Type B pancreatic cell (in vitro differentiated cells): ENCODE results near the gene SMOC1. TPM values are rescaled to one million over a fixed set of nuclear protein-coding genes. Genes with fewer than 3 reads are reported as not detected.
A peak's percentile ranks its signal among the peaks of the same experiment; 100 is the strongest.

ENCODE experiments used
- DNase-seq: peaks from one replicate; pipeline ENCODE4 v3.0.0; 2021; ENCODE audit warnings: mixed read lengths; ENCODE audit not compliant: unreplicated experiment; ENCODE audit errors: extremely low spot score
- H3K27ac Mint-ChIP-seq: 2 replicates; pipeline ENCODE4 v1.8.0; 2021; ENCODE audit warnings: mild to moderate bottlenecking, mixed read lengths
- H3K27me3 Mint-ChIP-seq: 2 replicates; pipeline ENCODE4 v1.8.0; 2021; ENCODE audit warnings: mixed read lengths
- H3K36me3 Mint-ChIP-seq: 2 replicates; pipeline ENCODE4 v1.8.0; 2021; ENCODE audit warnings: mixed read lengths
- H3K4me1 Mint-ChIP-seq: one replicate; pipeline ENCODE4 v1.8.0; 2021; ENCODE audit warnings: mixed read lengths; ENCODE audit not compliant: unreplicated experiment
- H3K4me3 Mint-ChIP-seq: 2 replicates; pipeline ENCODE4 v1.8.0; 2021; ENCODE audit warnings: mild to moderate bottlenecking, mixed read lengths
- H3K9me3 Mint-ChIP-seq: 2 replicates; pipeline ENCODE4 v1.8.0; 2021; ENCODE audit warnings: mixed read lengths
- total RNA-seq: library from RNA; stranded (reverse); gene quantifications from 2 replicates; pipeline ENCODE4 v1.2.1, GENCODE V29; 2021; ENCODE audit warnings: low replicate concordance
- TF ChIP-seq, protein P1 (sequence below): fragments of 200-600 bp; sonication (generic); conservative IDR thresholded peaks from 2 replicates; pipeline ENCODE4 v1.5.0; 2021; ENCODE audit warnings: antibody characterized with exemption, mild to moderate bottlenecking

SMOC1 gene
- total RNA-seq, 1 donor from 2014 or later, result 20.7 TPM

DNA sequence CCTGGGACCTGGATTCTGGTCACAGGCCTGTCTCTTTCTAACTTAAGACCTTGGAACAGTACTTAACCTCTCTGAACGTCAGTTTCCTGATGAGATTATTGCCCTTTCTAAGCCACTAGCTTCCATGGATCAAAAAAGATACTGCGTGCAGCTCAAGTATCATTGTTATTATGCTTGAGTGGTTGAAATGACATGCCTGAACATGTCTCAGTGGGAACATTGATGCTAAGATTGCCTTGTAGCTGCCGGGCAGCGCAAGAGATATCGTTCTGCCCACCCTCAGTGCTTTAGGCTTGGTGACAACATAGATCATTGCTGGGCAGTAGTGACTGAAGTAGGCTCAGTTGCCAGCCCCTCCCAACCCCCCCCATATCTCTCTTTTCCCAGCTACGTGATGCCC is 131.9 kb downstream of the SMOC1 start:
- Mint-ChIP-seq H3K9me3 (no peaks in the 10 kb centered on the region), H3K4me3 (no peak overlapping the region), H3K4me1 (peaks cover 37% of the 10 kb centered on the region), H3K27me3 (peaks cover 4% of the 10 kb centered on the region), H3K36me3 (no peaks in the 10 kb centered on the region), H3K27ac (no peak overlapping the region)
- no peak for DNase-seq
- TF ChIP-seq, protein P1, sequence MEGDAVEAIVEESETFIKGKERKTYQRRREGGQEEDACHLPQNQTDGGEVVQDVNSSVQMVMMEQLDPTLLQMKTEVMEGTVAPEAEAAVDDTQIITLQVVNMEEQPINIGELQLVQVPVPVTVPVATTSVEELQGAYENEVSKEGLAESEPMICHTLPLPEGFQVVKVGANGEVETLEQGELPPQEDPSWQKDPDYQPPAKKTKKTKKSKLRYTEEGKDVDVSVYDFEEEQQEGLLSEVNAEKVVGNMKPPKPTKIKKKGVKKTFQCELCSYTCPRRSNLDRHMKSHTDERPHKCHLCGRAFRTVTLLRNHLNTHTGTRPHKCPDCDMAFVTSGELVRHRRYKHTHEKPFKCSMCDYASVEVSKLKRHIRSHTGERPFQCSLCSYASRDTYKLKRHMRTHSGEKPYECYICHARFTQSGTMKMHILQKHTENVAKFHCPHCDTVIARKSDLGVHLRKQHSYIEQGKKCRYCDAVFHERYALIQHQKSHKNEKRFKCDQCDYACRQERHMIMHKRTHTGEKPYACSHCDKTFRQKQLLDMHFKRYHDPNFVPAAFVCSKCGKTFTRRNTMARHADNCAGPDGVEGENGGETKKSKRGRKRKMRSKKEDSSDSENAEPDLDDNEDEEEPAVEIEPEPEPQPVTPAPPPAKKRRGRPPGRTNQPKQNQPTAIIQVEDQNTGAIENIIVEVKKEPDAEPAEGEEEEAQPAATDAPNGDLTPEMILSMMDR, result no peak

DNA sequence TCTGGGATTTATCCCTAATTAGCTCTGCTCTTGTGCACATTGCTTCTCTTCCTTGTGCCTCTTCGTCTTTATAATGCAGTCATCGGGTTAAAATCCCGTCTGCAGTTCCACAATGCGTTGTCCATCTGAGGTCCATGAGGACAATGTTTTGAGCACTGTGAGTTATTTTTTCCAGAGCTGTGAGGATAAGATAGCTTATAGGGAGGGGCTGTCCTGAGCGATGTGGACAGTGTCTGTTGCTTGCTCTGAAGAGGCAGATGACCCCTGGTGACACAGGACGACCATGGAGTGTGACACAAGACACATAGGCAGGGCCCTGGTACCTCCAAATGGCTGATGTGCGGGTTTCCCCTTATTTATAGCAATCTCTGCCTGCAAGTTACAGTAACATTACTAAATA is 132.5 kb downstream of the SMOC1 start:
- Mint-ChIP-seq H3K4me1 (peaks cover 34% of the 10 kb centered on the region), H3K4me3 (no peak overlapping the region), H3K27me3 (peaks cover 4% of the 10 kb centered on the region), H3K36me3 (no peaks in the 10 kb centered on the region), H3K27ac (no peak overlapping the region), H3K9me3 (no peaks in the 10 kb centered on the region)
- no peak for DNase-seq
- TF ChIP-seq, protein P1, result no peak

DNA sequence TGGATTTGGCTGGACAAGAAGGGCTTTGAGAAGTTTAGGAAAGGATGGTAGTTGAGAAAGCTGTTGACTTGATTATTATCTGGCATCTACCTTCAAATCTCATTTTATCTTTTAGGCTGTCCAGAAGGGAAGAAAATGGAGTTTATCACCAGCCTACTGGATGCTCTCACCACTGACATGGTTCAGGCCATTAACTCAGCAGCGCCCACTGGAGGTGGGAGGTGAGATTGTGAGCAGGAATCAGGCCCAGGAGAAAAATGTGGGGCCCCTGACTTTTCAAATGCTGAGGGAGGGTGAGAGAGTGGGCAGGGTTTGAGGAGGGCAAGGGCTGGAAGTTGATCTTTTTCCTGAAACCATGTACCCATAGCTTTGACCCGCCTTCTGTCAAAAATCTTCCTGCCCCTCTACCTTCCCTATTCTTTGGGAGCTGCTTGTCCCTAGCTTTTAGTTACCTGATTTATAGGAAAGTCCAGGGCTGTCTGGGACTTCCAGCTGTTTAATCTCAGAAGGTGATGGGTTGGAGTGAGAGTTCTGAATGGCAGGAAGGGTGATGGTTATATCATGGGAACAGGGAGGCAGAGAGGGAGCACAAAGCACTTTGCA is 134.2 kb downstream of the SMOC1 start:
- H3K36me3 Mint-ChIP-seq, result no peaks in the 10 kb centered on the region
- peaks cover 4% of the 10 kb centered on the region for H3K27me3 Mint-ChIP-seq

DNA sequence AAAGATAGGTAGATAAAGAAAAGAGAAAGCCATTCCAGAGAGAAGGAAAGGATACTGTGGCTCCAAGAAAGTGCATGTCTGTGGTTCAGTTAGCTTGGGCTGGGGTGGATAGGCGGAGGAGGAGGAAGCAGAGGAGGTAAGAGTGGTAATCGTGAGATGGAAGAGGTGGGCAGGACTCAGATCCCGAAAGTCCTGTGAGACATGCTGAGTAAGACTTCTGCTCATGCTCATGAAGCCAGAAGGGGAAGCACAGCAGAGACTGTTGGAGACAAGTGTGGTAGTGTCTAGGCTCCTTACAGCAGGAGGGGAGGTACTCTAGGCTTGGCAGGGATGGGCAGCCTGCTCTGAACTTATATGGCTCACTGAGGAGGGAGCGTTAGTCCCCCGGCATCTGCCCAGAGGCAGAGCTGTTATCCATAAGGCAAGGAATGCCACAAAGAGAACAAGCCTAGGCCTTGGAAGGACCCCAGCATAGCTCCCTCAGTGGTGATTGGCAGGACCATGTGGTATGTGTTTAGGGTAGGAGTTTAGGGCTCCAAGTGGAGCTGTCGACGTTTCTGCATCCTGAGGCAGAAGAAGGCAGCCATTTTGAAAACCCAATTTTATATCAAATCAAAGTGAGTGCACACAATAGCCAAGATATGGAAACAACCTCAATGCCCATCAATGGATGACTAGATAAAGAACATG is 135.3 kb downstream of the SMOC1 start:
- Mint-ChIP-seq H3K36me3 (no peaks in the 10 kb centered on the region), H3K27ac (no peak overlapping the region), H3K9me3 (no peaks in the 10 kb centered on the region), H3K27me3 (peaks cover 4% of the 10 kb centered on the region), H3K4me3 (no peak overlapping the region), H3K4me1 (peaks cover 27% of the 10 kb centered on the region)
- DNase-seq, result no peak
- TF ChIP-seq, protein P1, result no peak

More for the DNA sequence above, 134.2 kb downstream of the SMOC1 start:
- no peaks in the 10 kb centered on the region for H3K9me3 Mint-ChIP-seq
- no peak for DNase-seq
- peak overlapping the region; percentile 34 for H3K27ac Mint-ChIP-seq
- peaks cover 38% of the 10 kb centered on the region for H3K4me1 Mint-ChIP-seq
- TF ChIP-seq, protein P1, result peak; percentile 80
- H3K4me3 Mint-ChIP-seq, result no peak overlapping the region

DNA sequence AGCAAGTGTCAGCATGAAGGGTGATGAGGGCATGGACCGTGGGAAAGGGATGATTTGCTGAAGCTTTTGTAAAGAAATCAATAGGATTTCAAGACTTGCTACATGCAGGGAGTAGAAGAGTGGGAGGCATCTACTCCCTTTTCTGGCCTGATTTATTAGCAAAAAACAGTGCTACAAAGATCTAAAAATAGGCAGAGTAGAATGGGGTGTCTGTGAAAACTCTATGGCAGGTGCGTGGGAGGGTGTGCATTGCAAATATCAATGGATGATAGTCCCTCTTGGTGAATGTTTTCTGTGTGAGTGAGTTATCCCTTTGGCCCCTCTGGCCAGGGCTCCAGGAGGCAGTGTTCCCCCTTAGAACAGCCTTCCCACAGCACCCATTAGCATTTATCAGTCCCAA is 139.0 kb downstream of the SMOC1 start:
- peaks cover 4% of the 10 kb centered on the region for H3K27me3 Mint-ChIP-seq
- TF ChIP-seq, protein P1, result no peak
- H3K4me3 Mint-ChIP-seq, result no peak overlapping the region
- DNase-seq, result no peak
- H3K36me3 Mint-ChIP-seq, result no peaks in the 10 kb centered on the region
- peak overlapping the region; percentile 41 for H3K27ac Mint-ChIP-seq
- no peaks in the 10 kb centered on the region for H3K9me3 Mint-ChIP-seq
- peaks cover 34% of the 10 kb centered on the region for H3K4me1 Mint-ChIP-seq
